ENCODE data around the gene FPGS.
"Not testable (repeated sequence)": the region's sequence is repeated elsewhere in the genome, so short reads cannot be mapped to it uniquely, and the experiment has no call there.

The FPGS gene

GRCh38 chr9:127833555-127833954 is 30.9 kb downstream of the FPGS start:
- H3K4me1 ChIP-seq (ENCODE audit: control insufficient read depth in 1 of 2, insufficient read depth in 2 of 2, low read length in 2 of 2): peaks cover 12 to 46% of the 10 kb centered on the region in 2 donors

GRCh38 chr9:127835991-127836516 is 33.4 kb downstream of the FPGS start:
- H3K36me3 ChIP-seq (ENCODE audit: control insufficient read depth in 1 of 2, insufficient read depth in 2 of 2, low read length in 2 of 2): peaks cover 0 to 4% of the 10 kb centered on the region in 2 donors
- H3K4me1 ChIP-seq (ENCODE audit: control insufficient read depth in 1 of 2, insufficient read depth in 2 of 2, low read length in 2 of 2): peaks cover 12 to 42% of the 10 kb centered on the region in 2 donors
- peak overlapping the region; percentile 82 for H3K27ac ChIP-seq (ENCODE audit: low read length)
- no peaks in the 10 kb centered on the region for H3K27me3 ChIP-seq (ENCODE audit: low read depth, low read length)
- no peak overlapping the region for H3K4me3 ChIP-seq (ENCODE audit: low read depth in 1 of 2, low read length in 2 of 2)
- H3K9me3 ChIP-seq (ENCODE audit: control insufficient read depth in 1 of 2, low read length in 2 of 2): no peaks in the 10 kb centered on the region

More at GRCh38 chr9:127833555-127833954, 30.9 kb downstream of the FPGS start:
- Histone ChIP-seq H3K9me3 (ENCODE audit: control insufficient read depth in 1 of 2, low read length in 2 of 2) (no peaks in the 10 kb centered on the region), H3K4me3 (ENCODE audit: low read depth in 1 of 2, low read length in 2 of 2) (no peak overlapping the region), H3K27ac (ENCODE audit: low read length) (peak overlapping the region; percentile 56), H3K27me3 (ENCODE audit: low read depth, low read length) (no peaks in the 10 kb centered on the region), H3K36me3 (ENCODE audit: control insufficient read depth in 1 of 2, insufficient read depth in 2 of 2, low read length in 2 of 2) (peaks cover 0 to 4% of the 10 kb centered on the region in 2 donors)

GRCh38 chr9:127836561-127836960 is 33.9 kb downstream of the FPGS start:
- not testable (repeated sequence) for H3K36me3 ChIP-seq (ENCODE audit: control insufficient read depth in 1 of 2, insufficient read depth in 2 of 2, low read length in 2 of 2); H3K27me3 ChIP-seq (ENCODE audit: low read depth, low read length); H3K4me3 ChIP-seq (ENCODE audit: low read depth in 1 of 2, low read length in 2 of 2); H3K9me3 ChIP-seq (ENCODE audit: control insufficient read depth in 1 of 2, low read length in 2 of 2)
- peak overlapping the region; percentile 82 for H3K27ac ChIP-seq (ENCODE audit: low read length)
- H3K4me1 ChIP-seq (ENCODE audit: control insufficient read depth in 1 of 2, insufficient read depth in 2 of 2, low read length in 2 of 2): peaks cover 12 to 42% of the 10 kb centered on the region in 2 donors

GRCh38 chr9:127837346-127837745 is 34.7 kb downstream of the FPGS start:
- Histone ChIP-seq H3K4me1 (ENCODE audit: control insufficient read depth in 1 of 2, insufficient read depth in 2 of 2, low read length in 2 of 2) (peaks cover 12 to 42% of the 10 kb centered on the region in 2 donors), H3K9me3 (ENCODE audit: control insufficient read depth in 1 of 2, low read length in 2 of 2) (no peaks in the 10 kb centered on the region), H3K27ac (ENCODE audit: low read length) (peak overlapping the region; percentile 82), H3K4me3 (ENCODE audit: low read depth in 1 of 2, low read length in 2 of 2) (no peak overlapping the region), H3K27me3 (ENCODE audit: low read depth, low read length) (no peaks in the 10 kb centered on the region), H3K36me3 (ENCODE audit: control insufficient read depth in 1 of 2, insufficient read depth in 2 of 2, low read length in 2 of 2) (peaks cover 4% of the 10 kb centered on the region in 2 donors)

GRCh38 chr9:127838375-127839078 is 35.8 kb downstream of the FPGS start:
- Histone ChIP-seq H3K4me3 (ENCODE audit: low read depth in 1 of 2, low read length in 2 of 2) (peak overlapping the region in 1 of 2 donors; percentile 32), H3K36me3 (ENCODE audit: control insufficient read depth in 1 of 2, insufficient read depth in 2 of 2, low read length in 2 of 2) (peaks cover 4 to 9% of the 10 kb centered on the region in 2 donors), H3K27ac (ENCODE audit: low read length) (peak overlapping the region; percentile 82), H3K4me1 (ENCODE audit: control insufficient read depth in 1 of 2, insufficient read depth in 2 of 2, low read length in 2 of 2) (peaks cover 12 to 35% of the 10 kb centered on the region in 2 donors), H3K27me3 (ENCODE audit: low read depth, low read length) (no peaks in the 10 kb centered on the region), H3K9me3 (ENCODE audit: control insufficient read depth in 1 of 2, low read length in 2 of 2) (no peaks in the 10 kb centered on the region)

- Histone ChIP-seq H3K36me3 (ENCODE audit: control insufficient read depth in 1 of 2, insufficient read depth in 2 of 2, low read length in 2 of 2) (peaks cover 2 to 9% of the 10 kb centered on the region in 2 donors), H3K4me1 (ENCODE audit: control insufficient read depth in 1 of 2, insufficient read depth in 2 of 2, low read length in 2 of 2) (peaks cover 12 to 25% of the 10 kb centered on the region in 2 donors), H3K27ac (ENCODE audit: low read length) (no peak overlapping the region), H3K4me3 (ENCODE audit: low read depth in 1 of 2, low read length in 2 of 2) (no peak overlapping the region), H3K27me3 (ENCODE audit: low read depth, low read length) (no peaks in the 10 kb centered on the region), H3K9me3 (ENCODE audit: control insufficient read depth in 1 of 2, low read length in 2 of 2) (no peaks in the 10 kb centered on the region)
These were observed 38.6 kb downstream of the FPGS start for GRCh38 chr9:127841087-127841835.

GRCh38 chr9:127844821-127845359 is 42.2 kb downstream of the FPGS start:
- Histone ChIP-seq H3K27ac (ENCODE audit: low read length) (no peak overlapping the region), H3K4me3 (ENCODE audit: low read depth in 1 of 2, low read length in 2 of 2) (no peak overlapping the region), H3K9me3 (ENCODE audit: control insufficient read depth in 1 of 2, low read length in 2 of 2) (peaks cover 7 to 8% of the 10 kb centered on the region in 2 donors), H3K4me1 (ENCODE audit: control insufficient read depth in 1 of 2, insufficient read depth in 2 of 2, low read length in 2 of 2) (no peaks in the 10 kb centered on the region), H3K27me3 (ENCODE audit: low read depth, low read length) (no peaks in the 10 kb centered on the region), H3K36me3 (ENCODE audit: control insufficient read depth in 1 of 2, insufficient read depth in 2 of 2, low read length in 2 of 2) (peaks cover 3 to 9% of the 10 kb centered on the region in 2 donors)

- not testable (repeated sequence) for H3K27ac ChIP-seq (ENCODE audit: low read length); H3K36me3 ChIP-seq (ENCODE audit: control insufficient read depth in 1 of 2, insufficient read depth in 2 of 2, low read length in 2 of 2); H3K9me3 ChIP-seq (ENCODE audit: control insufficient read depth in 1 of 2, low read length in 2 of 2); H3K4me1 ChIP-seq (ENCODE audit: control insufficient read depth in 1 of 2, insufficient read depth in 2 of 2, low read length in 2 of 2); H3K27me3 ChIP-seq (ENCODE audit: low read depth, low read length); H3K4me3 ChIP-seq (ENCODE audit: low read depth in 1 of 2, low read length in 2 of 2)
These were observed 42.9 kb downstream of the FPGS start for GRCh38 chr9:127845619-127846018.

- Histone ChIP-seq H3K27ac (ENCODE audit: low read length) (no peak overlapping the region), H3K9me3 (ENCODE audit: control insufficient read depth in 1 of 2, low read length in 2 of 2) (peaks cover 7 to 9% of the 10 kb centered on the region in 2 donors), H3K4me3 (ENCODE audit: low read depth in 1 of 2, low read length in 2 of 2) (no peak overlapping the region), H3K4me1 (ENCODE audit: control insufficient read depth in 1 of 2, insufficient read depth in 2 of 2, low read length in 2 of 2) (no peaks in the 10 kb centered on the region), H3K27me3 (ENCODE audit: low read depth, low read length) (no peaks in the 10 kb centered on the region), H3K36me3 (ENCODE audit: control insufficient read depth in 1 of 2, insufficient read depth in 2 of 2, low read length in 2 of 2) (peaks cover 6 to 7% of the 10 kb centered on the region in 2 donors)
These were observed 43.9 kb downstream of the FPGS start for GRCh38 chr9:127846443-127847177.

- H3K4me3 ChIP-seq (ENCODE audit: low read depth in 1 of 2, low read length in 2 of 2): no peak overlapping the region
- peaks cover 0 to 3% of the 10 kb centered on the region in 2 donors for H3K4me1 ChIP-seq (ENCODE audit: control insufficient read depth in 1 of 2, insufficient read depth in 2 of 2, low read length in 2 of 2)
- no peak overlapping the region for H3K27ac ChIP-seq (ENCODE audit: low read length)
- peaks cover 5 to 7% of the 10 kb centered on the region in 2 donors for H3K36me3 ChIP-seq (ENCODE audit: control insufficient read depth in 1 of 2, insufficient read depth in 2 of 2, low read length in 2 of 2)
- H3K9me3 ChIP-seq (ENCODE audit: control insufficient read depth in 1 of 2, low read length in 2 of 2): peaks cover 7 to 9% of the 10 kb centered on the region in 2 donors
- no peaks in the 10 kb centered on the region for H3K27me3 ChIP-seq (ENCODE audit: low read depth, low read length)
These were observed 44.5 kb downstream of the FPGS start for GRCh38 chr9:127847178-127847510.

All from muscle layer of duodenum (tissue), 2 donors.